ENCODE measurements around the gene EPHA8. TPM values are rescaled to one million over a fixed set of nuclear protein-coding genes. Genes with fewer than 3 reads are reported as not detected.

EPHA8 gene
- polyA plus RNA-seq, 1 experiment, result not detected

- Histone ChIP-seq H3K4me3 (ENCODE audit: low read depth, low read length) (no peak overlapping the region), H3K27me3 (ENCODE audit: control insufficient read depth, insufficient read depth, low read length) (peaks cover 88% of the 10 kb centered on the region), H3K27ac (ENCODE audit: low read depth, low read length) (no peak overlapping the region), H3K9me3 (ENCODE audit: control insufficient read depth, insufficient read depth, low read length) (no peaks in the 10 kb centered on the region; the same call in 1 of the 2 replicates)
- POLR2A ChIA-PET, result no interaction called here
- CTCF ChIA-PET, result no interaction called here
- no peak for DNase-seq (ENCODE audit: low read depth, low spot score)
- TF ChIP-seq CTCF (IDR thresholded peaks at IDR 0.05; ENCODE audit: low read depth, low read length), result no peak
Observed at GRCh38 chr1:22563671-22564602, 648 bp downstream of the EPHA8 start.

GRCh38 chr1:22566161-22566560 is 2.9 kb downstream of the EPHA8 start:
- Histone ChIP-seq H3K9me3 (ENCODE audit: control insufficient read depth, insufficient read depth, low read length) (no peaks in the 10 kb centered on the region; the same call in 1 of the 2 replicates), H3K27me3 (ENCODE audit: control insufficient read depth, insufficient read depth, low read length) (peaks cover 75% of the 10 kb centered on the region), H3K4me3 (ENCODE audit: low read depth, low read length) (no peak overlapping the region), H3K27ac (ENCODE audit: low read depth, low read length) (no peak overlapping the region)
- no peak for TF ChIP-seq CTCF (IDR thresholded peaks at IDR 0.05; ENCODE audit: low read depth, low read length)
- POLR2A ChIA-PET, result no interaction called here
- CTCF ChIA-PET, result no interaction called here
- no peak for DNase-seq (ENCODE audit: low read depth, low spot score)

DNA sequence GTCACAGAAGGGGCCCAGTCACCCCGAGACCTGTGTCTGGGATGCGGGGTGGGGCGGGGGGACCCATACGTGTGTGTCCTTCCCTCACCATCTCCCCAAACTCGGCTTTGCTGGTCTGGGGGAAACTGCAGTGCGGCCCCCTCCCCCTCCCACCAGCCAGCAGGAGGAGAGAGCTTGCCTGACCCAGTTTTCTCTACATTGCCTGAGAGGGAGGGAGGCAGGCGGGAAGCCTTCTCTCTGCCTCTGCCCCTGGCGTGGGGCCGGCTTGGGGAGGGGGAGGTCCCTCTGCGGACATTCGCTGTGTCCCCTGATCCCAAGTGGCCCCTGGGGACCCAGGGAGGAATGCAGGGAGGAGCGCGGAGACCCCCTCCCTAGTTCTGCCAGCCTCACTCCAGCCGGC is 3.9 kb downstream of the EPHA8 start:
- H3K27ac ChIP-seq (ENCODE audit: low read depth, low read length), result no peak overlapping the region
- no peak for TF ChIP-seq CTCF (IDR thresholded peaks at IDR 0.05; ENCODE audit: low read depth, low read length)
- DNase-seq (ENCODE audit: low read depth, low spot score), result no peak
- CTCF ChIA-PET, result no interaction called here
- POLR2A ChIA-PET, result no interaction called here
- H3K9me3 ChIP-seq (ENCODE audit: control insufficient read depth, insufficient read depth, low read length), result no peaks in the 10 kb centered on the region; the same call in 1 of the 2 replicates
- H3K4me3 ChIP-seq (ENCODE audit: low read depth, low read length), result no peak overlapping the region
- peaks cover 64% of the 10 kb centered on the region for H3K27me3 ChIP-seq (ENCODE audit: control insufficient read depth, insufficient read depth, low read length)

GRCh38 chr1:22567994-22568393 is 4.7 kb downstream of the EPHA8 start:
- no peak for DNase-seq (ENCODE audit: low read depth, low spot score)
- Histone ChIP-seq H3K27me3 (ENCODE audit: control insufficient read depth, insufficient read depth, low read length) (peaks cover 62% of the 10 kb centered on the region), H3K4me3 (ENCODE audit: low read depth, low read length) (no peak overlapping the region), H3K27ac (ENCODE audit: low read depth, low read length) (no peak overlapping the region), H3K9me3 (ENCODE audit: control insufficient read depth, insufficient read depth, low read length) (no peaks in the 10 kb centered on the region)
- POLR2A ChIA-PET, result no interaction called here
- CTCF ChIA-PET, result no interaction called here
- no peak for TF ChIP-seq CTCF (IDR thresholded peaks at IDR 0.05; ENCODE audit: low read depth, low read length)

GRCh38 chr1:22569269-22569668 is 6.0 kb downstream of the EPHA8 start:
- CTCF ChIA-PET, result no interaction called here
- H3K27me3 ChIP-seq (ENCODE audit: control insufficient read depth, insufficient read depth, low read length), result peaks cover 60% of the 10 kb centered on the region

More at GRCh38 chr1:22569269-22569668, 6.0 kb downstream of the EPHA8 start:
- TF ChIP-seq CTCF (IDR thresholded peaks at IDR 0.05; ENCODE audit: low read depth, low read length), result no peak
- no peak for DNase-seq (ENCODE audit: low read depth, low spot score)
- POLR2A ChIA-PET, result no interaction called here
- Histone ChIP-seq H3K4me3 (ENCODE audit: low read depth, low read length) (no peak overlapping the region), H3K27ac (ENCODE audit: low read depth, low read length) (no peak overlapping the region), H3K9me3 (ENCODE audit: control insufficient read depth, insufficient read depth, low read length) (no peaks in the 10 kb centered on the region)
